Keratinocyte (primary cell): Measurements from ENCODE around the gene AP5Z1. TPM values are rescaled to one million over a fixed set of nuclear protein-coding genes. Genes with fewer than 3 reads are reported as not detected.
A peak's percentile ranks its signal among the peaks of the same experiment; 100 is the strongest.

ENCODE experiments used
- DNase-seq: peaks from one replicate; pipeline ENCODE4 v3.0.0-alpha.2; 2011; ENCODE audit warnings: low read depth, missing footprints, low spot score
- FAIRE-seq: peaks from 2 replicates; lab custom pipeline; 2011; peaks lifted over from hg19 to GRCh38; lab: Jason Lieb, UNC
- H2AFZ ChIP-seq: 2 replicates; pipeline ENCODE4 v1.6.0; 2012; ENCODE audit warnings: low read length, control low read depth, inconsistent platforms; ENCODE audit not compliant: control insufficient read depth
- H3K27ac ChIP-seq: 2 replicates; pipeline ENCODE4 v1.5.1; 2011; ENCODE audit warnings: low read length; ENCODE audit not compliant: control insufficient read depth, insufficient read depth
- H3K27me3 ChIP-seq: 3 replicates; pipeline ENCODE4 v1.6.0; 2011; ENCODE audit warnings: low read length; ENCODE audit not compliant: control insufficient read depth, insufficient read depth; ENCODE audit errors: extremely low read depth
- H3K36me3 ChIP-seq, 2 experiments: 2 replicates in 1 of 2; 3 replicates in 1 of 2; pipeline ENCODE4 v1.5.1; 2011; ENCODE audit warnings: low read length in 2 of 2, mild to moderate bottlenecking in 1 of 2; ENCODE audit not compliant: control insufficient read depth in 2 of 2, insufficient read depth in 2 of 2; ENCODE audit errors: extremely low read depth in 1 of 2
- H3K4me1 ChIP-seq: 3 replicates; pipeline ENCODE4 v1.5.1; 2011; ENCODE audit warnings: low read length; ENCODE audit not compliant: control insufficient read depth, insufficient read depth; ENCODE audit errors: extremely low read depth
- H3K4me2 ChIP-seq: 3 replicates; pipeline ENCODE4 v1.6.0; 2011; ENCODE audit warnings: low read depth, low read length; ENCODE audit not compliant: control insufficient read depth, insufficient read depth; ENCODE audit errors: extremely low read depth
- H3K4me3 ChIP-seq, 3 experiments: fragments of 200-600 bp in 1 of 3; sonication (generic) in 1 of 3; 2 replicates in 2 of 3; 3 replicates in 1 of 3; pipeline ENCODE4 v1.5.1; 2011 to 2016; ENCODE audit warnings: low read length in 3 of 3, mild to moderate bottlenecking in 3 of 3, control low read depth in 2 of 3, inconsistent platforms in 1 of 3, low read depth in 1 of 3, mixed read lengths in 1 of 3, mixed run types in 1 of 3, moderate library complexity in 1 of 3; ENCODE audit not compliant: control insufficient read depth in 2 of 3, insufficient read depth in 2 of 3; ENCODE audit errors: extremely low read depth in 1 of 3
- H3K79me2 ChIP-seq: 2 replicates; pipeline ENCODE4 v1.6.0; 2012; ENCODE audit warnings: low read length; ENCODE audit not compliant: control insufficient read depth, insufficient read depth
- H3K9ac ChIP-seq: 3 replicates; pipeline ENCODE4 v1.6.0; 2011; ENCODE audit warnings: low read length; ENCODE audit not compliant: control insufficient read depth, insufficient read depth; ENCODE audit errors: extremely low read depth
- H3K9me1 ChIP-seq: 3 replicates; pipeline ENCODE4 v1.6.0; 2011; ENCODE audit warnings: low read length; ENCODE audit not compliant: control insufficient read depth, insufficient read depth; ENCODE audit errors: extremely low read depth
- H3K9me3 ChIP-seq: 2 replicates; pipeline ENCODE4 v1.5.1; 2012; ENCODE audit warnings: low read depth, low read length; ENCODE audit not compliant: control insufficient read depth
- H4K20me1 ChIP-seq: 3 replicates; pipeline ENCODE4 v1.6.0; 2011; ENCODE audit warnings: low read length; ENCODE audit not compliant: control insufficient read depth, insufficient read depth; ENCODE audit errors: extremely low read depth
- CTCF ChIP-seq, 3 experiments: IDR thresholded peaks in 1 of 3; conservative IDR thresholded peaks in 1 of 3; optimal IDR thresholded peaks in 1 of 3; 2 replicates in 2 of 3; 3 replicates in 1 of 3; pipeline versions ENCODE3 to v1.5.1; 2011; ENCODE audit warnings: low read length in 3 of 3, mild to moderate bottlenecking in 3 of 3, moderate library complexity in 2 of 3, control low read depth in 1 of 3, inconsistent platforms in 1 of 3; ENCODE audit not compliant: insufficient read depth in 2 of 3; ENCODE audit errors: extremely low read depth in 1 of 3
- EZH2 ChIP-seq: IDR thresholded peaks from one replicate; pipeline ENCODE4 v1.6.1; 2012; ENCODE audit warnings: inconsistent platforms, mild to moderate bottlenecking, low read length, moderate library complexity
- dilution Hi-C: fragments of 300-500 bp; cut with MboI; formaldehyde crosslinking; loops from one replicate; pipeline ENCODE4 v1.7.0; 2020; ENCODE audit warnings: low sequenced_read_pairs; ENCODE audit not compliant: extremely low pct_ligation_motif_present
- polyA plus RNA-seq, 5 experiments: library from polyadenylated mRNA; depleted of rRNA in 3 of 5; stranded (reverse) in 3 of 5; stranded (forward) in 1 of 5; unstranded in 1 of 5; fragments of >200 nt; gene quantifications; 1 replicate in 1 of 5; 2 replicates in 3 of 5; 3 replicates in 1 of 5; pipeline versions ENCODE4 v1.2.1 to v1.2.3, GENCODE V29; 2011 to 2012; ENCODE audit warnings: missing spikeins in 2 of 5, low read depth in 1 of 5, low replicate concordance in 1 of 5

Gene AP5Z1
- polyA plus RNA-seq, 1 donor (not counting 4 experiments of a cell fraction or from before 2014, with no cell fraction given) = 12.6 TPM

- no peaks in the 10 kb centered on the region for H3K27me3 ChIP-seq
- H3K9me1 ChIP-seq = no peaks in the 10 kb centered on the region
- H3K27ac ChIP-seq = no peak overlapping the region
- H3K4me3 ChIP-seq = no peak overlapping the region
- H2AFZ ChIP-seq = no peak overlapping the region
- FAIRE-seq (no peak), DNase-seq (no peak)
- dilution Hi-C loops = no loop called here
- TF ChIP-seq EZH2 (no peak), CTCF (optimal IDR thresholded peaks at IDR 0.05 in 1 of 3, IDR thresholded peaks at IDR 0.05 in 1 of 3, conservative IDR thresholded peaks at IDR 0.05 in 1 of 3; ENCODE audit: extremely low read depth in 1 of 3, insufficient read depth in 2 of 3, low read length in 3 of 3) (peak; percentile 46 to 96 (median 94))
- no peak overlapping the region for H3K4me2 ChIP-seq
- no peaks in the 10 kb centered on the region for H3K4me1 ChIP-seq
- H4K20me1 ChIP-seq = no peaks in the 10 kb centered on the region
- H3K36me3 ChIP-seq = no peaks in the 10 kb centered on the region
- H3K9me3 ChIP-seq = no peaks in the 10 kb centered on the region
- no peaks in the 10 kb centered on the region for H3K79me2 ChIP-seq
- no peak overlapping the region for H3K9ac ChIP-seq
Measured at GRCh38 chr7:4797858-4798705, 22.7 kb downstream of the AP5Z1 start.

- no peak overlapping the region for H3K9ac ChIP-seq
- H3K9me3 ChIP-seq = no peaks in the 10 kb centered on the region
- dilution Hi-C loops = no loop called here
- no peak overlapping the region for H3K4me3 ChIP-seq
- no peaks in the 10 kb centered on the region for H3K79me2 ChIP-seq
- H3K27me3 ChIP-seq = no peaks in the 10 kb centered on the region
- no peaks in the 10 kb centered on the region for H3K4me1 ChIP-seq
- no peaks in the 10 kb centered on the region for H3K9me1 ChIP-seq
- no peak overlapping the region for H3K4me2 ChIP-seq
- H2AFZ ChIP-seq = no peak overlapping the region
- DNase-seq = no peak
- no peaks in the 10 kb centered on the region for H4K20me1 ChIP-seq
- TF ChIP-seq CTCF (optimal IDR thresholded peaks at IDR 0.05 in 1 of 3, IDR thresholded peaks at IDR 0.05 in 1 of 3, conservative IDR thresholded peaks at IDR 0.05 in 1 of 3; ENCODE audit: extremely low read depth in 1 of 3, insufficient read depth in 2 of 3, low read length in 3 of 3) = no peak
- no peak for TF ChIP-seq EZH2
- H3K27ac ChIP-seq = no peak overlapping the region
- FAIRE-seq = no peak
- H3K36me3 ChIP-seq = no peaks in the 10 kb centered on the region
Measured at GRCh38 chr7:4798706-4799235, 23.3 kb downstream of the AP5Z1 start.
